ENCODE results near the gene TMED1.
"Not testable (repeated sequence)": the region's sequence is repeated elsewhere in the genome, so short reads cannot be mapped to it uniquely, and the experiment has no call there.

The TMED1 gene, protein sequence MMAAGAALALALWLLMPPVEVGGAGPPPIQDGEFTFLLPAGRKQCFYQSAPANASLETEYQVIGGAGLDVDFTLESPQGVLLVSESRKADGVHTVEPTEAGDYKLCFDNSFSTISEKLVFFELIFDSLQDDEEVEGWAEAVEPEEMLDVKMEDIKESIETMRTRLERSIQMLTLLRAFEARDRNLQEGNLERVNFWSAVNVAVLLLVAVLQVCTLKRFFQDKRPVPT

DNA sequence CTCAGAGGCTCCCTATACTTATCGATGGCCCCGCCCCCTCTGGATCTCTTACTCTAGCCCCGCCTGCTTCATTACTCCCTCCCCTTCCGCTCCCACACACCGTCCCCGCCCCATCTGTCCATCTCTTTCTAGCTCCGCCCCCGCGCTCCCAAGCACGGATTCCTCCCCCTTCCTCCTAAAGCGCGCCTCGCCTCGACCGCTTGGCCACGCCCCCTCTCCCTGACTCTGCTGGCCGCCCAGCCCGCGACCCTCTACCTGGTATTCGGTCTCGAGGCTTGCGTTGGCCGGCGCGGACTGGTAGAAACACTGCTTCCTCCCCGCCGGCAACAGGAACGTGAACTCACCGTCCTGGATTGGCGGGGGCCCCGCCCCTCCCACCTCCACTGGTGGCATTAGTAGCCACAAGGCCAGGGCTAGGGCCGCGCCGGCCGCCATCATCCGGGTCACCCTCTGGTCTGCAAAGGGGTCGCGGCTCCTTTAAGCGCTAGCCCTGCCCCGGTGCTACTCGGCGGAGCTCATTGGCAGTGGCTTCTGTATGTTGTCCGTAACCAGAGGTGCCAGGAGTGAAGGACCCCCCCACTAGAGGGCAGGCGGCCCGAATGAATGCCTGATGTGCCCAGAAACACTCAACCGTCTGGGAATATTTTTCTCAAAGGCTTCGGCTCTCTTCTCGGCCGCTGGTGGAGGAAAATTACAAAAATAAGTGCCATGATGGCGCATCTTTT is at the start of gene TMED1:
Gene TMED1, minus strand, starts transcription at position 459 of the 725 bp plus-strand sequence. Its CDS starts 21 bp downstream, at position 438.
- peak; percentile 99 for DNase-seq

- DNase-seq, result no peak
Observed at GRCh38 chr19:10885201-10886169, 49.5 kb upstream of the TMED1 start.

- no peak for DNase-seq
Observed at GRCh38 chr19:10884274-10884673, 48.3 kb upstream of the TMED1 start.

DNA sequence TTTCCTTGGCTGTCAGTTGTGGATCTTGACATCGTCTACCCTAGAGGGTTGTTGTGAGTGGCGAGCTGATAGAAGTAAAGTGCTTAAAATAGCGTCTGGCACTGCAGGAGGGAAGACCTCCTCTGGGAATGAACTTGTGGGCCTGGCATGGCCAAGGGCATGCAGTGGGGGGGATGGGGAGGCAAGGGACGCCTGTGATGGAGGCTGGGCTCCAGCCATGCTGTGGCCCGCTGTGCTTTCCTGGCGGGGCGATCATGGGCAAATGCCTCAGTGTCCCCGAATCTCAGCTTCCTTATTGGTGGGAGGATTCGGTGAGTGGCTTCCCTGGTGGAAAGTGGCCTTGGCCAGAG is 46.1 kb upstream of the TMED1 start:
- no peak for DNase-seq

DNA sequence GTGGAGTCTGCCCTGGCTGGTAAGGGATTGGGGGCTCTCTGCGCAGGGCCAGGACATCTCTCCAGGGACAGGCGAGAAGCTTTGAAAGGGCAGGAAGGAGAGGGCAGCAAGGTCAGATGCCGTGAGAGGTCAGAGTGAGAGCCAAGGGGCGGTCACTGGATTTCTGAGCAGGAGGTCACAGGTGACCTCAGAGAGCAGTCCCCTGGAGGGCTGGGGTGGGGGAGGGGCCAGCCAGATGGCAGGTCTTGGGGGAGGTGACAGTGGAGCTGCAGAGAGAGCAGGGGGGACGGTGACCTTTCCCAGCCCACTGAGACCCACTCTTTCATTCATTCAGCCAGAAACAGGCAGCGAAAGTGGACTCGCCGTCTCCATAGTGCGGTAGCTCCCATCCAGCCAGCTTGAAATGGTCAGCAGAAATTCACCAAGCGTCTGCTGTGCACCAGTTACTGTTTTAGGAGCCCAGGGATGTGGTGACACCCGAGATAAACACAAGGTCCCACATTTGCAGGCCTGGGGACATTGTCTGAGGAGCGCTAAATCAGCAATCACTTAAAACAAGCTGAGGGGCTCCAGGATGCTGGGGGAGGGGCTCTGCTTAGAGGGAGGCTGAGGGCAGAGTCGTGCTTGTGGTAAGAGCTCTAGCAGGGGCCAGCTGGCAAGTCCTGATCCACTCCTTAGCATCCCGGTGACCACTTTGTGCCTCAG is 45.5 kb upstream of the TMED1 start:
- no peak for DNase-seq

- DNase-seq, result no peak
Observed at GRCh38 chr19:10878253-10878652, 42.2 kb upstream of the TMED1 start.

GRCh38 chr19:10877608-10878007 is 41.6 kb upstream of the TMED1 start:
- not testable (repeated sequence) for DNase-seq

DNA sequence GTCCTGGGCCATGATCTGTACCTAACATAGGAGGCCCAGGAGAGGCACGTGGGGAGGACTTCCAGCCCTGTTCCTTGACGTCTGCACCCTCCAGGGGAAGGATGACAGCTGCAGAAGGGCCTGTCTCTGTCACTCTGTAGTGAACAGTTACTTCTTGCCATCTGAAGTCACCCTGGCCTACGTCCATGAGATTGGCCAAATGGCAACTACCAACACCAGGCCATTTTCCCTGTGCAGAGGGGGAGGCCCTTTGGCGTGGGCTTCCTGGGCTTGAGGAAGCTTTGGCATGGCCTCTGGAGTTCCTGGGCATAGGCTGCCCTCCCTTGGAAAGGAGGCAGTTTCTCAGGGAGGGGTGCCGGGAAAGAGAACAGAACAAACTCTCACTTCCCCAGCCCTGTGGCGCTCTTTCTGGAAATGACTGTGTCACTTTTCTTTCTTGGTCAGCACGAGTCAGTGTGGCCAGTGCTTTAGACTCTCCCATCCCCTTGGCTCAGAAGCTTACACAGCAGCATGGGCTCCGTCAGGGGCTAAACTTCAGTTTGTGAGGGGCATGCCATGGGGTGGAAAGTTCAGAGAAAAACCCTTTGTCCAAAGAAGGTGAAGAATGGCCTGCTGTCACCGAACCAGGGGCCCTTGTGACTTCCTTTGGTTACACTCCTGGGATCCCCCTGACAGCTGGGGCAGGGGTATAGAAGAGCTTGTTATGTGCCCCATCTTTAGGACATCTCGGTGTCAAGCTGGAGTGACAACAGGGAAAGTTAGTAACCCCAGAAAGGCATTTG is 40.6 kb upstream of the TMED1 start:
- no peak for DNase-seq

- no peak for DNase-seq
Observed at GRCh38 chr19:10874024-10874423, 38.0 kb upstream of the TMED1 start.

DNA sequence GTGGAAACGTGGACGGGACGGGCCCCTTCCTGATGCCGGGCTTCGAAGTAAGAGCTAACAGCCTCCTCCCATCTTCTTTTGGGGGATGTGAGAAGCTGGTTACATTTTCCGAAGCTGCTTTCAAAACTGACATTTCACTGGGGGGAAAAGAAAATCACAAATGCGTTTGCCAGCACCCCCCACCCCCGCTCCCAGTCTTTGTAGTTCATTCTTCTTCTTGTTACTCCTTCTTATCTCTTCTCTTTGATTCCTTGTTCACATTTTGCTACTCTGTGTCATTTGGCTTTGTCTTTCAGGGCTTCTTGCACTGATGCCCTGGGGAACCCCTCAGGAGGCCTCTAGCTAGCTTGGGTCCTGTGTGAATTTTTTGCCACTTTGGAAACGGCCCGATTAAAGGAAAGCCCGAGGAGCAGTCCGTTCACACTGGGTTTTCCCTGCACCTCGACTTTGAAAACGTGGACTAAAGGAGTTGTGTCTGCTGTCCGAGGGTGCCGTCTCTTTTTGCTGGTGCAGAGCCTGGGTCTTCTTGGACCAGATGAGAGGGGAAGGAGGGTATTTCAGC is 36.6 kb upstream of the TMED1 start:
- DNase-seq, result no peak

DNA sequence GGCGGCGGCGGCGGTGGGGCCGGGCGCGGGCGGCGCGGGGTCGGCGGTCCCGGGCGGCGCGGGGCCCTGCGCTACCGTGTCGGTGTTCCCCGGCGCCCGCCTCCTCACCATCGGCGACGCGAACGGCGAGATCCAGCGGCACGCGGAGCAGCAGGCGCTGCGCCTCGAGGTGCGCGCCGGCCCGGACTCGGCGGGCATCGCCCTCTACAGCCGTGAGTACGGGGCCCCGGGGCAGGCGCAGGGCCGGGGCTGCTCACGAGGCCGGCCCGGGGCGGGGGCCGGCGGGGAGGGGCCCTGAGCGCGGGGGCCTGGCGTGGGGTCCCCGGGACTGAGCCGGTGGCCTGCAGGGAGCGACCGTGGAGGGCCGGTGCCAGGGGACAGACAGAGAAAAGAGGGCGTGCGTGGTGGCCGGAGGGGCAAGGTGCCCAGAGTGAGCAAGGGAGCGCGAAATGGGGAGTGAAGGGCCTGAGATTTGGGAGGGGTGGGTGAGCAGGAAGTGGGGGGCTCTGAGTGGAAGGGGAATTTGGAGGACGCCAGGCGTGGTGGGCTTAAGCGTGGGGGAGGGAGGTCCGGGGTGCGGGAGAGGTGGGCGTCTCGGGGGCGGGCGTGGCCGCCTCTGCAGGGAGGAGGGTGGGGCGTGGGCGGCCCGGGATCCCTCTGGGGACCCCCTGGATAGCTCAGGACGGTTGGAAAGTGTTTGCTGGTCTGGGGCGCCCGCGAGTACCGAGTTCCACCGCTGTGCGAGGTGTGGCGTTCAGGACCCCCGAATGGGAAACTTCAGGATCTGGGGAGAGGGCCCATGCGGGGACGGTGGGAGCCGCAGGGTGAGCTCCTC is 35.9 kb upstream of the TMED1 start:
- no peak for DNase-seq

- DNase-seq, result peak; percentile 99
Observed at GRCh38 chr19:10870955-10871603, 35.1 kb upstream of the TMED1 start, which contains the start of gene CARM1. CARM1 (plus strand) TSS chr19:10871553; CDS start chr19:10871703, 150 bp downstream.

DNA sequence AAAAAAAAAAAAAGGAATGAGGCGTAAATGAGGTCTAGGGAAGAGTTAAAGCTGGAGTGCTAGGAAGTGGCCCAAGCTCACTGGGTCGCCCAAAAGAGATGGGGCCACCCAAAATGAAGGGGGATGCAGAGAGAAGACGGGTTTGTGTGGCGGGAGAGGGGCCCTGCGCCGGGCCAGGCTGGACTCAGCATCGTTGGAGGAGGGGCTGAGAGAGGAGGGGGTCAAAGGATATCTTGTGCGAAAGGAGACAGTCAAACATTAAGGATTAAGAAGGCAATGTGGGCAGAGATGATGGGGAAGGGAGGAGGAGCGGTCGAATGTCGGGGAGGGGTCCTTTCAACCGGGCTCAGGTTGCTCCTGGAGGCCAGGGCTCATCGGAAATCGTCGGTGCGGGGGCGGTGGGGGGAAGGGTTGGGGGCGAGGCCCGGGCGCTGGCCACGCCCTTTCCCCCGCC is 34.5 kb upstream of the TMED1 start:
- no peak for DNase-seq

GRCh38 chr19:10869872-10870311 is 33.9 kb upstream of the TMED1 start:
- not testable (repeated sequence) for DNase-seq

DNA sequence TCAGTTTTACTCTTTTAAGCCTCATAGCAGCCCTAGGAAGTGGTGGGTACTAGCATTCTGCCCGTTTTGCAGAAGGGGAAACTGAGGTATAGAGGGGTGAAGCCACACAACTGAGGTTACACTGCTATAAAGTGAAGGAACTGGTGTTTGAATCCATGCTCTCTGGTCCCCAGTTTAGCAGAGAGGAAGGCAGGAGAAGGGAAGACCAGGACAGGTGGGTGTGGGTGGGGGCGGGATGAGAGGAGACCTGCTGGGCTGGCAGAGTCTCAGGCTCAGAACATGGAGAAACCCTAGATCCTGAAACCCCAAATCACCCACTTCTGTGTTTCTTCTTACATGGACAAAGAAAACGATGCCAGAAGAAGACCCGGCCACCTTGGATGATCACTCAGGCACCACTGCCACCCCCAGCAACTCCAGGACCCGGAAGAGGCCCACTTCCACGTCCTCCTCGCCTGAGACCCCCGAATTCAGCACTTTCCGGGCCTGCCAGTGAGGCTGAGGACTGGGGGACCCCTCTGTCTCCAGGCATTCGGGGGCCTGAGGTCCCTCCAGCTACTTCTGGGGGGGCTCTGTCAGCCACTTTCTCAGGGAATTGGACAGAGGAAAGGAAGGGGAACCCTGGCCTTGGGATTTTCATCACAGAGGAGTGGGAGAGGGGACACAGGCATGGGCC is 33.0 kb upstream of the TMED1 start:
- no peak for DNase-seq

DNA sequence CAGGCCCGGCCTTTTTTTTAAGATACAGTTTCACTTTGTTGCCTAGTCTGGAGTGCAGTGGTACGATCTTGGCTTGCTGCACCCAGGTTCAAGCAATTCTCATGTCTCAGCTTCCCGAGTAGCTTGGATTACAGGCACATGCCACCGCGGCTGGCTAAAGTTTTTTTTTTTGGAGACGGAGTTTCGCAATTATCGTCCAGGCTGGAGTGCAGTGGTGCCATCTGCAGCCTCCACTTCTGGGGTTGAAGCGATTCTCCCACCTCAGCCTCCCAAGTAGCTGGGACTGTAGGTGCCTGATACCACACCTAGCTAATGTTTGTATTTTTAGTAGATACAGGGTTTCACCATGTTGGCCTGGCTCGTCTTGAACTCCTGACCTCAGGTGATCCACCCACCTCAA is 30.5 kb upstream of the TMED1 start:
- DNase-seq, result no peak

GRCh38 chr19:10864538-10864899 is 28.5 kb upstream of the TMED1 start:
- DNase-seq, result peak; percentile 90

GRCh38 chr19:10863107-10863717 is 27.2 kb upstream of the TMED1 start:
- no peak for DNase-seq

GRCh38 chr19:10862561-10863106 is 26.6 kb upstream of the TMED1 start:
- no peak for DNase-seq
